ENCODE results near the gene TPRG1L. TPM values are rescaled to one million over a fixed set of nuclear protein-coding genes. Genes with fewer than 3 reads are reported as not detected.

The TPRG1L gene
- total RNA-seq, 6 experiments from 2014 or later: 51.8 to 63.5 (median 58.0) TPM

DNA sequence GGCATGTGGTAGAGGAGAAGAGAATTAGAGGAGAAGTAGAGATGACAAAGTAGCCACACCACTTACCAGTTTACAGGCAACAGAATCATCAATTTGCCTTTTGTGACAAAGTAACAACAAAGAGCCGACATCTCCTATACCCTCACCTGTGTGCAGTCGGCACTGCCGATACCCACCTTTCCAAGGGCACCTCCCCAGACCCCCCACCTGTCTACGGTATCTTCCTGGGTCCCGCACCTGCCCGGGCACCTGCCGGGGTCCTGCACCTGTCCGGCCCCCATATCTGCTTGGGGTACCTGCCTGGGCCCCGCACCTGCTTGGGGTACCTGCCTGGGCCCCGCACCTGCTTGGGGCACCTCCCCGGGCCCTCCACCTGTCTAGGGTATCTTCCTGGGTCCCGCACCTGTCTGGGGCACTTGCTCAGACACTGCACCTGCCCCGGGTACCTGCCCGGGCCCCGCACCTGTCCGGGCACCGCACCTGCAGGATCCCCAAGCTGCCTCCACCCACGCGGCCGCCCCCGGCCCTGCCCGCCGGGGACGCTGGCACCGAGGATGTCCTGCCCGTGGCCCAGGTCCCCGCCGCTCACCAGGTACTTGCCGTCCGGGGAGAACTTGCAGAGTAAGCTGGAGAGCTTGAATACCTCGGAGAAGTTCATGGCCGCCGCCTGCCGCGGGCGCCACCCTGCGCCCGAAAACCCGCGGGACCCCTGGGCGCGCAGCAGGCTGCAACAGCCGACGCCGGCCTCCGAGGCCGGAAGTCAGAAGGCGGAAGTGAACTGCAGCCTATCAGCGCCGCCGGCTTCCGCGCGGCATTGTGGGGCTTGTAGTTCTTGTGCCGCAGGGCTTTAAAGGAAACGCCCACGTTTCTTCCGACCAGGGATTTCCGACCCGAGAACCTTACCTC is 24.8 kb downstream of the TPRG1L start, which contains the start of gene WRAP73:
Gene WRAP73, minus strand, starts transcription at position 762 of the 906 bp plus-strand sequence. Its CDS starts 104 bp downstream, at position 658.
- 0 out of 2 replicates have a peak within 1 kb of the TSS, but pooled peaks have one; percentile 23 for H3K27ac Mint-ChIP-seq
- H3K4me1 Mint-ChIP-seq (ENCODE audit: low read depth): peaks cover 16% of the 10 kb centered on the region
- TF ChIP-seq, protein P1, sequence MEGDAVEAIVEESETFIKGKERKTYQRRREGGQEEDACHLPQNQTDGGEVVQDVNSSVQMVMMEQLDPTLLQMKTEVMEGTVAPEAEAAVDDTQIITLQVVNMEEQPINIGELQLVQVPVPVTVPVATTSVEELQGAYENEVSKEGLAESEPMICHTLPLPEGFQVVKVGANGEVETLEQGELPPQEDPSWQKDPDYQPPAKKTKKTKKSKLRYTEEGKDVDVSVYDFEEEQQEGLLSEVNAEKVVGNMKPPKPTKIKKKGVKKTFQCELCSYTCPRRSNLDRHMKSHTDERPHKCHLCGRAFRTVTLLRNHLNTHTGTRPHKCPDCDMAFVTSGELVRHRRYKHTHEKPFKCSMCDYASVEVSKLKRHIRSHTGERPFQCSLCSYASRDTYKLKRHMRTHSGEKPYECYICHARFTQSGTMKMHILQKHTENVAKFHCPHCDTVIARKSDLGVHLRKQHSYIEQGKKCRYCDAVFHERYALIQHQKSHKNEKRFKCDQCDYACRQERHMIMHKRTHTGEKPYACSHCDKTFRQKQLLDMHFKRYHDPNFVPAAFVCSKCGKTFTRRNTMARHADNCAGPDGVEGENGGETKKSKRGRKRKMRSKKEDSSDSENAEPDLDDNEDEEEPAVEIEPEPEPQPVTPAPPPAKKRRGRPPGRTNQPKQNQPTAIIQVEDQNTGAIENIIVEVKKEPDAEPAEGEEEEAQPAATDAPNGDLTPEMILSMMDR (IDR thresholded peaks at IDR 0.05): peak; percentile 60
- peak; percentile 82 for DNase-seq
- peak within 1 kb of the TSS; percentile 87 for H3K4me3 Mint-ChIP-seq
- H3K36me3 Mint-ChIP-seq (ENCODE audit: low read depth): no peaks in the 10 kb centered on the region; the same call in 1 of the 2 replicates
- H3K27me3 Mint-ChIP-seq (ENCODE audit: insufficient read depth): peaks cover 28% of the 10 kb centered on the region
- no peaks in the 10 kb centered on the region for H3K9me3 Mint-ChIP-seq

DNA sequence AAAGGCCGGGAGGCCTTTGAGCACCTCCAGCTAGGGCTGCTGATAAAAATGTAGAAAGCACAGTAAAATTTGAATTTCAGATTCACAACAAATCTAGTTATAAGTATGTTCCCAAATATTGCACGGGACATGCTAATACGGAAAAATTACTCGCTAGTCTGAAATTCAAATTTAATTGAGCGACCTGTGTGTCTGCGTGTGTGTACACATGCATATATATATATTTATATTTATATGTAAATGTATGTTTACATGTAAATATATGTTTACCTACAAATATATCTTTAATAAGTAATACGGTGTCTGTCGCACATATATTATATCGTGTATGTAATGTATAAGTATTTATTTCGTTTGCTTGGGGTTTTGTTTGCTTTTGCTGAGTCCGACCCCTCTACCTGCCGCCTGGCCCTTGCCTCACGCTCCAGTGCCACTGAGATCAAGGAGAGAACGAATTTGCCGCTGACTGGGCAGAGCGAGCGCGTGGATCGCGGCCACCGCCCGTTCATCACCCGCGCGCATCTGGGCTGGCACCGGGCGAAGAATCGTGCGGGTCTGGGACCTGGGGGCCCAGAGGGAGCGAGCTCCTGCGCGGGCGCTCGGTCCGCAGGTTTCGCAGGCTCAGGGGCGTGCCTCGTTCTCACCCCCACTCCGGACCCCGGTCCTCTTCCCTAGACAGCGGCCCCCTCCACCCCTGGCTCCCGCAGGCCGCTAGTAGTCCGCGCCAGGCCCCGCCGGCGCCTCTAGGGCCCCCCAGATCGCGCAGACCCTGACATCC is 25.6 kb downstream of the TPRG1L start:
- Mint-ChIP-seq H3K27ac (no peak overlapping the region), H3K27me3 (ENCODE audit: insufficient read depth) (peaks cover 34% of the 10 kb centered on the region), H3K4me3 (peak overlapping the region; percentile 87), H3K4me1 (ENCODE audit: low read depth) (peaks cover 16% of the 10 kb centered on the region), H3K36me3 (ENCODE audit: low read depth) (no peaks in the 10 kb centered on the region; the same call in 1 of the 2 replicates), H3K9me3 (no peaks in the 10 kb centered on the region)
- TF ChIP-seq, protein P1 (IDR thresholded peaks at IDR 0.05): no peak
- DNase-seq: no peak

DNA sequence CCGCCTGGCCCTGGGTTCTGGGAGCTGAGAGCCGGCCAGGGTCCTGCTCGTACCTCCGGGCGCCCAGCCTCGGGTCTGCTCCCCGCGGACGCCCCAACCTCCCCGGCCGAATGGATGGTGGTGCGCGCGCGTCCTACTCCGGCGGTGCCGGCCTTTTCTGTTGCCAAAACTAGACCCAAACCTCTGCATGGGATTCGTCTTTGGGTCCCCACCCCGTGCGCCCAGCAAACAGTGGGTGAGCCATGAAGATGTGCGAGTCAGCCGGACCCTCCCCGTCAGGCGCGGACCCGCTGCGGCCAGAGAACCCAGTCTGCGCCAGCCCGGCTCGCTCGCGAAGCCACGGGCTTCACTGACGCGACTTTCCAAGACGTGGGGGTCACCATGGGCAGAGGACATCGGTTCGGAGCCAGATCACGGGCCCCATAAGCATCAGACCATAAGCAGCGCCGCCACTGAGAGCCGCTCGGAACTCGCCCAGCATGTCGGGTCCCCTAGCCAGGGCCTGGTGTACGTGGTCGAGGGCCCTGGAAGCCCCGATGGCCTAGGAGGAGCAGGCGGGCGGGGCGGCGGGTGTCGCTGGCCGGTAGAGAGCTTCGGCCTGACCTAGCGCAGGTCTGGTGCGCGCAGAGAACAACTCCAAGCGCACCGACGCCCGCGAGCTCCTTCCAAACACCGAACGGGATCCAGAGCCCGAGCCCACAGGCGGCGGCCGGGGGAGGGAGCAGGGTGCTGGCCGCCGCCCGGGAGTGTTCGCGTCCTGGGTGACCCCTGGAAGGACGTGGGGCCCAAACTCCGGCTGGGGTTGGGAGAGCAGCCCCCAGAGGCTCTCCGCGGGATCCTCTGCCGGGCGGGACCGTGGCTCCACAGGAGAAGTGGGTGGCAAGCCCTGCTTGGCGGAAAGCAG is 26.5 kb downstream of the TPRG1L start:
- no peaks in the 10 kb centered on the region for H3K9me3 Mint-ChIP-seq
- no peak overlapping the region for H3K4me3 Mint-ChIP-seq
- no peak for DNase-seq
- peaks cover 37% of the 10 kb centered on the region for H3K27me3 Mint-ChIP-seq (ENCODE audit: insufficient read depth)
- no peaks in the 10 kb centered on the region for H3K36me3 Mint-ChIP-seq (ENCODE audit: low read depth)
- TF ChIP-seq, protein P1 (IDR thresholded peaks at IDR 0.05): no peak
- no peak overlapping the region for H3K27ac Mint-ChIP-seq
- H3K4me1 Mint-ChIP-seq (ENCODE audit: low read depth): peaks cover 16% of the 10 kb centered on the region

DNA sequence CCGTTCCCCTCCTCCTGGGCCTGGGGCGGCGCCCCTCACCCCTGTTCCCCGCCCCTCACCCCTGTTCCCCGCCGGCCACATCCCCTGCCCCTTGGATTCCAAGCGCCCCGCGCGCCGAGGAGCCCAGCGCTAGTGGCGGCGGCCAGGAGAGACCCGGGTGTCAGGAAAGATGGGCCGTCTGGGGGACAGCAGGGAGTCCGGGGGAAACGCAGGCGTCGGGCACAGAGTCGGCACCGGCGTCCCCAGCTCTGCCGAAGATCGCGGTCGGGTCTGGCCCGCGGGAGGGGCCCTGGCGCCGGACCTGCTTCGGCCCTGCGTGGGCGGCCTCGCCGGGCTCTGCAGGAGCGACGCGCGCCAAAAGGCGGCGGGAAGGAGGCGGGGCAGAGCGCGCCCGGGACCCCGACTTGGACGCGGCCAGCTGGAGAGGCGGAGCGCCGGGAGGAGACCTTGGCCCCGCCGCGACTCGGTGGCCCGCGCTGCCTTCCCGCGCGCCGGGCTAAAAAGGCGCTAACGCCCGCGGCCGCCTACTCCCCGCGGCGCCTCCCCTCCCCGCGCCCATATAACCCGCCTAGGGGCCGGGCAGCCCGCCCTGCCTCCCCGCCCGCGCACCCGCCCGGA is 27.2 kb downstream of the TPRG1L start, which contains the start of gene TP73:
Gene TP73, plus strand, starts transcription at position 587 of the 618 bp plus-strand sequence. CDS start 29,850 bp downstream, outside the sequence.
- H3K27me3 Mint-ChIP-seq (ENCODE audit: insufficient read depth): peaks cover 43% of the 10 kb centered on the region
- H3K36me3 Mint-ChIP-seq (ENCODE audit: low read depth): no peaks in the 10 kb centered on the region
- H3K27ac Mint-ChIP-seq: no peak within 1 kb of the TSS

More for the DNA sequence above, 27.2 kb downstream of the TPRG1L start, which contains the start of gene TP73:
- Mint-ChIP-seq H3K9me3 (no peaks in the 10 kb centered on the region), H3K4me3 (no peak within 1 kb of the TSS), H3K4me1 (ENCODE audit: low read depth) (peaks cover 16% of the 10 kb centered on the region)
- DNase-seq: no peak
- TF ChIP-seq, protein P1 (IDR thresholded peaks at IDR 0.05): no peak
